AG09319 (cell line): ENCODE measurements around the gene UBTF.

Experiments used
- DNase-seq: peaks from one replicate; pipeline ENCODE4 v3.0.0-alpha.2; 2010; ENCODE audit warnings: low read depth; ENCODE audit errors: extremely low read depth
- CTCF ChIP-seq: IDR thresholded peaks from 2 replicates; pipeline ENCODE4 v1.5.1; 2011; ENCODE audit warnings: low read depth, mild to moderate bottlenecking, inconsistent platforms, low read length, moderate library complexity

Gene UBTF

GRCh38 chr17:44170499-44171201, 48.8 kb downstream of the UBTF start, which contains the start of gene ASB16:
ASB16 (plus strand) TSS chr17:44170704; CDS start chr17:44170790, 86 bp downstream.
- TF ChIP-seq CTCF = no peak
- DNase-seq = no peak

GRCh38 chr17:44170135-44170498, 49.4 kb downstream of the UBTF start:
- no peak for DNase-seq
- TF ChIP-seq CTCF = no peak

GRCh38 chr17:44167181-44167861, 52.2 kb downstream of the UBTF start:
- no peak for TF ChIP-seq CTCF
- DNase-seq = no peak

- TF ChIP-seq CTCF = no peak
- no peak for DNase-seq
Observed at GRCh38 chr17:44164476-44164875, 55.0 kb downstream of the UBTF start.

GRCh38 chr17:44159519-44160210, 59.8 kb downstream of the UBTF start:
- no peak for TF ChIP-seq CTCF
- no peak for DNase-seq

GRCh38 chr17:44155488-44155887, 64.0 kb downstream of the UBTF start:
- no peak for TF ChIP-seq CTCF

More at GRCh38 chr17:44155488-44155887, 64.0 kb downstream of the UBTF start:
- no peak for DNase-seq
